Measurements from ENCODE around the gene LRRC15.

The LRRC15 gene

GRCh38 chr3:194360568-194360967, 9.0 kb downstream of the LRRC15 start:
- no peak for DNase-seq (ENCODE audit: low read depth in 2 of 2)

- no peak for DNase-seq (ENCODE audit: low read depth in 2 of 2)
These were observed 11.9 kb downstream of the LRRC15 start for GRCh38 chr3:194357681-194358080.

GRCh38 chr3:194355379-194355778, 14.2 kb downstream of the LRRC15 start:
- no peak for DNase-seq (ENCODE audit: low read depth in 2 of 2)

GRCh38 chr3:194354315-194354714, 15.2 kb downstream of the LRRC15 start:
- no peak for DNase-seq (ENCODE audit: low read depth in 2 of 2)

- no peak for DNase-seq (ENCODE audit: low read depth in 2 of 2)
These were observed 16.8 kb downstream of the LRRC15 start for GRCh38 chr3:194352667-194353246.

- DNase-seq (ENCODE audit: low read depth in 2 of 2) = no peak
These were observed 17.5 kb downstream of the LRRC15 start for GRCh38 chr3:194351952-194352536.

- DNase-seq (ENCODE audit: low read depth in 2 of 2) = no peak
These were observed 18.4 kb downstream of the LRRC15 start, which contains the start of gene CPN2 for GRCh38 chr3:194351080-194351672. Gene CPN2 (minus strand): TSS chr3:194351328. CDS start chr3:194342702, 8,626 bp downstream.

- no peak for DNase-seq (ENCODE audit: low read depth in 2 of 2)
These were observed 18.8 kb downstream of the LRRC15 start for GRCh38 chr3:194350726-194351071.

- DNase-seq (ENCODE audit: low read depth in 2 of 2) = no peak
These were observed 21.2 kb downstream of the LRRC15 start for GRCh38 chr3:194348354-194348753.

GRCh38 chr3:194346621-194347020, 22.9 kb downstream of the LRRC15 start:
- DNase-seq (ENCODE audit: low read depth in 2 of 2) = no peak

- DNase-seq (ENCODE audit: low read depth in 2 of 2) = no peak
These were observed 23.5 kb downstream of the LRRC15 start for GRCh38 chr3:194346035-194346434.

GRCh38 chr3:194344012-194344411, 25.5 kb downstream of the LRRC15 start:
- peak; percentile 47 to 71 for DNase-seq (ENCODE audit: low read depth in 2 of 2)

- no peak for DNase-seq (ENCODE audit: low read depth in 2 of 2)
These were observed 26.0 kb downstream of the LRRC15 start for GRCh38 chr3:194343561-194343893.

GRCh38 chr3:194342861-194343560, 26.5 kb downstream of the LRRC15 start:
- no peak for DNase-seq (ENCODE audit: low read depth in 2 of 2)

GRCh38 chr3:194340757-194341400, 28.7 kb downstream of the LRRC15 start:
- DNase-seq (ENCODE audit: low read depth in 2 of 2) = no peak

GRCh38 chr3:194339840-194340239, 29.7 kb downstream of the LRRC15 start:
- no peak for DNase-seq (ENCODE audit: low read depth in 2 of 2)

- DNase-seq (ENCODE audit: low read depth in 2 of 2) = no peak
These were observed 30.2 kb downstream of the LRRC15 start for GRCh38 chr3:194339356-194339755.

- no peak for DNase-seq (ENCODE audit: low read depth in 2 of 2)
These were observed 31.4 kb downstream of the LRRC15 start for GRCh38 chr3:194337965-194338753.

GRCh38 chr3:194336601-194337355, 32.8 kb downstream of the LRRC15 start:
- no peak for DNase-seq (ENCODE audit: low read depth in 2 of 2)

- no peak for DNase-seq (ENCODE audit: low read depth in 2 of 2)
These were observed 35.6 kb downstream of the LRRC15 start for GRCh38 chr3:194333981-194334320.

Data from stimulated activated CD4-positive, alpha-beta T cell treated with anti-CD3 and anti-CD28 coated beads, Interleukin-1b, Interleukin-23, amount 100 ng/mL, for 1 hour (primary cell).